HG03280 (cell line): ENCODE measurements around the gene SURF4.

ENCODE experiments used
- ATAC-seq: cut with Tn5 transposase; IDR thresholded peaks from one replicate; pipeline ENCODE4 v1.9.1; 2021; ENCODE audit warnings: mild to moderate bottlenecking, moderate library complexity; ENCODE audit not compliant: unreplicated experiment

Gene SURF4

GRCh38 chr9:133353548-133353947 is 22.3 kb downstream of the SURF4 start:
- ATAC-seq = no peak

- no peak for ATAC-seq
Measured at GRCh38 chr9:133352635-133353340, 23.1 kb downstream of the SURF4 start.

- ATAC-seq = no peak
Measured at GRCh38 chr9:133351908-133352634, 23.8 kb downstream of the SURF4 start.

GRCh38 chr9:133351526-133351907 is 24.3 kb downstream of the SURF4 start:
- ATAC-seq = no peak

- ATAC-seq = no peak
Measured at GRCh38 chr9:133349965-133350616, 25.8 kb downstream of the SURF4 start.

GRCh38 chr9:133348718-133349573 is 26.9 kb downstream of the SURF4 start:
- no peak for ATAC-seq

- peak; percentile 71 for ATAC-seq
Measured at GRCh38 chr9:133347985-133348717, 27.7 kb downstream of the SURF4 start, which contains the start of the genes MED22 and RPL7A. MED22 (minus strand) TSS chr9:133348131; CDS start chr9:133346662, 1,469 bp downstream. RPL7A (plus strand) TSS chr9:133348218; CDS start chr9:133348244, 26 bp downstream.

GRCh38 chr9:133347515-133347984 is 28.3 kb downstream of the SURF4 start:
- ATAC-seq = peak; percentile 23

GRCh38 chr9:133346021-133346785 is 29.7 kb downstream of the SURF4 start:
- ATAC-seq = no peak

GRCh38 chr9:133345596-133345995 is 30.3 kb downstream of the SURF4 start:
- no peak for ATAC-seq

- no peak for ATAC-seq
Measured at GRCh38 chr9:133344979-133345378, 30.9 kb downstream of the SURF4 start.

- no peak for ATAC-seq
Measured at GRCh38 chr9:133344071-133344470, 31.8 kb downstream of the SURF4 start.

GRCh38 chr9:133342570-133342969 is 33.3 kb downstream of the SURF4 start:
- no peak for ATAC-seq

- no peak for ATAC-seq
Measured at GRCh38 chr9:133342069-133342406, 33.8 kb downstream of the SURF4 start.

GRCh38 chr9:133341369-133342068 is 34.3 kb downstream of the SURF4 start:
- no peak for ATAC-seq

- ATAC-seq = no peak
Measured at GRCh38 chr9:133340916-133341315, 34.9 kb downstream of the SURF4 start.

GRCh38 chr9:133340256-133340655 is 35.6 kb downstream of the SURF4 start:
- ATAC-seq = no peak

GRCh38 chr9:133339641-133340040 is 36.2 kb downstream of the SURF4 start:
- ATAC-seq = no peak
